Hematopoietic multipotent progenitor cell treated with erythropoietin and hydrocortisone succinate and interleukin-3 and kit ligand, for 17 days (in vitro differentiated cells): ENCODE results near the gene GLCCI1.
"Not testable (repeated sequence)": the region's sequence is repeated elsewhere in the genome, so short reads cannot be mapped to it uniquely, and the experiment has no call there.

ENCODE experiments used
- DNase-seq: peaks from one replicate; pipeline ENCODE4 v3.0.0-alpha.2; 2015; ENCODE audit warnings: low spot score

Gene GLCCI1

DNA sequence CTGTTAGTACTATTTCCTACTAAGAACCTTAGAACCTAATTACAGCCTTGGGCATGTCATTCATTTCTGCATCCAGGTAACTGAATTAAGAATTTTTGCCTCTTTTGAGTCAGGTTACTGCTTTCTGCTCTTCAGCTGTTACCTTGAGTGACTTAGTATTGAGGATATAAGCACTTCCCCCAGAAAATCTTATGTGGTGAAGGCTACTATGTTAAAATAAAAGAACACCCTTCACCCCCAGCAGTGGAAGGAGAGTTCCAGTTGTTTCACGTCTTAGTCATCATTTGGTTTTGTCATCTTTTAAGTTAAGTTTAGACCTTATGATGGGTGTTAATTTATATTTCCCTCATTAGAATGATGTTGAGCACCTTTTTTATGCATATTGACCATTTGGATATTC, 82.8 kb downstream of the GLCCI1 start:
- DNase-seq = no peak

DNA sequence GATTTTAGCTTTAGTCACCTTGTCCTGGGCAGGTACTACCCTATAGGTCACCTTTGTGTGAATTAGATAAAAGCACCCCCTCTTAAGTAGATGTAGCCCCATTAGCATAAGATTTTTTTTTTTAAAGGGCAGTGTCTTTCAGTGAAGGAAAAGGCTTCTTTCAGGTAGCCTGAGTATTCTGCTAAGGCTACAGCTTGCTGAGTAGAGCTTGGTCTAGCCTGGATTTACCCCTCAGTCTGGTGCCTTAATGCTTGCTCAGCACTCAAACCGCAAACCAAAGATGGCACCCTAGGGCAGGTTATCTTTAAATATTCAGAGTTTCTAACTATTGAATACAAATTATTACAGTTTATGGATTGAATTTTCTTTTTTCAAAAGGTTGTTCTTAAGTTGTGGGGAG, 83.4 kb downstream of the GLCCI1 start:
- DNase-seq = no peak

DNA sequence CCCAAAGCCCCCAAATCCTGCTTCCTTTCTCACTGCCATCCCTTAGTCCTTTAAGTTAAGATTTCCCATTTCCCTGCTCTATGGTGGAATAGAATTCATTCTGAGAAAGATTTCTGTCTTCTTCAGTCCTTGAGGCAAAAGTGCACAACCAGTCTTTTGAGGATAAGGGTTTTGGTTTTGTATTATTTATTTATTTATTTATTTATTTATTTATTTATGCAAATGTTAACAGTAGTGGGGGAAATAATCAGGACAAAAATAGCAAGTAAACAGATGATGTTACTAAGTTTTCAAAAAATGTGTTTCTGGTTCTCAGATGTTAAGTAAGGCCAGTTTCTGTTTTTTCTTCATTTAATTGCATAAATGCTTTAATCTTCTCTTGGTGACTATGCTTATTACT, 84.2 kb downstream of the GLCCI1 start:
- no peak for DNase-seq

DNA sequence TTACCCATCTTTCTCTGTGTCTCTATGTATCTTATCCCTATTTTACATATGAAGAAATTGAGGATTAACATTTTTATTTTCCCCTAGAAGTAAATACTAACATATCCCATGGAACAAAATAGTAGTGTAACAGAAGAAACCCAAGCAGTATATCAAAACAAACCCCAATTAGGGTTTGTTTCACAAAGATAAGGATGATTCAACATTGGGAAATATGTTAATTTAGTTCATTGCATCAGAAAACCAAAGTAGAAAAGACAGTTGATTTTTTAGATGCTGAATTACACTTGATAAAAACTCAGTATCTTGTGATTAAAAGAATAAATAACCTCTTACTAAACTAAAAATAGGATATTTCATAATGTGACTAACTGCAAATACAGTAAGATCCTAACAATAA, 87.8 kb downstream of the GLCCI1 start:
- no peak for DNase-seq

DNA sequence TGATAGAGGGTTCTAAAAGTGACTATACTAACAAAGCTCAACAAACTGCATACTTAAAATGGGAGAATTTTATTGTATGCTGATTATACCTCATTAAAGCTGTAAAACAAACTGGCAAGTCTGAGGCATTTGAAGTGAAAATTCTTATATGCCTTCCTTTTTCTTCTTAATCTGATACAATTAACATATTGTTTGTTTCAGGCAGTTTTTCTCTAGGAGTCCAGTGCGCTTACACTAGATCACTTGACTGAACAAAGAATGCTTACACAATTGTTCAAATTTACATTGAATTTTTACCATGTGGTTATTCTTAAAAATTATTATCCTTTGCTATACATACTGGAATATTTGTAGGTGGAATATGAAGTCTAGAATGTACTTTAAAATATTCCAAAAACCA, 89.0 kb downstream of the GLCCI1 start:
- no peak for DNase-seq

DNA sequence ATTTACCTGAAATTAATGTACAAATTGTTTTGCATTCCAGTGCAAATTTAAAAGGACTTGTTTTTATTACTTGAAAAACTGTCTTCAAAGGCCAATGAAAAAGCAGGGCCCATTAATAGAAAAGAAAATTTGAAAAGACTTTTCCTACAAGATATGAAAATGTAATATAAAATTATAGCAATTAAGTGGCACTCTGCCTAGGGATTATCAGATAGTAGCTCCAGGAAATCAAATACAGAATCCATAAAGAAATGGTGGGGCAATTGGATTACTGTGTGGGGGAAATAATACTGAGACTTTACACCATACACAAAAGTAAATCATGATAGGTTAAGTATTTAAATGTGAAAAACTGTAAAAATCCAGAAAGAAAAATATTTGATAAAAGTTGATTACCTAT, 89.7 kb downstream of the GLCCI1 start:
- no peak for DNase-seq

DNA sequence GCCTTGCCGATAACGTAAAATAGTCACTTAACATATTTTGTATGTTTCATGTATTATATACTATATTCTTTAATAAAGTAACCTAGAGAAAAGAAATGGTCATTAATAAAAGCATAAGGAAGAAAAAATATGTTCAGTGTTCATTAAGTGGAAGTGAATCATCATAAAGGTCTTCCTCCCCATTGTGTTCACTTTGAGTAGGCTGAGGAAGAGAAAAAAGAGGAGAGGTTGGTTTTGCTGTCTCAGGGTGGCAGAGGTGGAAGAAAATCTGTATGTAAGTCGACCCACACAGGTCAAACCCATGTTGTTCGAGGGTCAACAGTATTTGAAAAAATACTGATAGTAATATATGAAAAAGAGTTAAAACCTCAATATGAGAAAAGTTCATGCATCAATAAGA, 90.3 kb downstream of the GLCCI1 start:
- no peak for DNase-seq

DNA sequence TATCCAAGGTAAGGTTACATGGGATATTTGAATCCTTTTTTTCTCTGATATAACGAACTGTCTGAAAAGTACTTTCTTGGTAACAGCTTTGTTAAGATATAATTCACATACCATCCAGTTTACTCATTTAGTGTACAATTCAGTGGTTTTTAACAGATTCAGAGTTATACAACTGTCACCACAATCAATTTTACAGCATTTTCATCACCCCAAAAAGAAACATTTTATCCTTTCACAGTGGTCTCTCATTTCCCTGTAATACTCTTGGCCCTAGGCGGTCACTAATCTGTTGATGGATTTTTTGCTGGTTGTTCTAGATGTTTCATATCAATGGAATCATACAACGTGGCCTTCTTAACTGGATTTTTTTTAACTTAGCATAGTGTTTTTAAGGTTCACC, 91.6 kb downstream of the GLCCI1 start:
- DNase-seq = no peak

DNA sequence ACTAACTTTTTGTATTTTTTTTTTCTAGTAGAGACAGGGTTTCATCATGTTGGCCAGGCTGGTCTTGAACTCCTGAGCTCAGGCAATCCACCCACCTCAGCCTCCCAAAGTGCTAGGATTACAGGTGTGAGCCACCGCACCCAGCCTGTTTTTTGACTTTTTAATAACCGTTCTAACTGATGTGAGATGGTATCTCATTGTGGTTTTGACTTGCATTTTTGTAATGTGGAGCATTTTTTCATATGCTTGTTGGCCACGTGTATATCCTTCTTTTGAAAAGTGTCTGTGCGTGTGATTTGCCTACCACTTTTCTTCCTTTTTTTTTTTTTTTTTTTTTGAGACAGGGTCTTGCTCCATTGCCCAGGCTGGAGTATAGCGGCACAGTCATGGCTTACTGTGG, 94.7 kb downstream of the GLCCI1 start:
- DNase-seq = not testable (repeated sequence)

DNA sequence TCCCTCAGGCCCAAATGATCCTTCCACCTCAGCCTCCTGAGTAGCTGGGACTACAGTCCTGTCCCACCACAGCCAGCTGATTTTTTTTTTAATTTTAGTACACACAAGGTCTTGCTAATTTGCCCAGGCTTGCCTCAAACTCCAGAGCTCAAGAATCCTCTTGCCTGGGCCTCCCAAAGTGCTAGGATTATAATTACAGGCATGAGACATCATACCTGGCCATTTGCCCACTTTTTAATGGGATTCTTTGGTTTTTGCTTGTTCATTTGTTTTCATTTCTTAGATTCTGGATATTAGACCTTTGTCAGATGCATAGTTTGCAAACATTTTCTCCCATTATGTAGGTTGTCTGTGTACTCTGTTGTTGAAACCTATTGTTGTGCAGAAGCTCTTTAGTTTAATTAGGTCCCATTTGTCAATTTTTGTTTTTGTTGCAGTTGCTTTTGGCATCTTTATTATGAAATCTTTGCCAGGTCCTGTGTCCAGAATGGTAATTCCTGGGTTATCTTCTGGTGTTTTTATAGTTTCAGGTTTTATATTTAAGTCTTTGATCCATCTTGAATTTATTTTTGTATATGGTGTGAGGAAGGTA, 95.2 kb downstream of the GLCCI1 start:
- DNase-seq = no peak

DNA sequence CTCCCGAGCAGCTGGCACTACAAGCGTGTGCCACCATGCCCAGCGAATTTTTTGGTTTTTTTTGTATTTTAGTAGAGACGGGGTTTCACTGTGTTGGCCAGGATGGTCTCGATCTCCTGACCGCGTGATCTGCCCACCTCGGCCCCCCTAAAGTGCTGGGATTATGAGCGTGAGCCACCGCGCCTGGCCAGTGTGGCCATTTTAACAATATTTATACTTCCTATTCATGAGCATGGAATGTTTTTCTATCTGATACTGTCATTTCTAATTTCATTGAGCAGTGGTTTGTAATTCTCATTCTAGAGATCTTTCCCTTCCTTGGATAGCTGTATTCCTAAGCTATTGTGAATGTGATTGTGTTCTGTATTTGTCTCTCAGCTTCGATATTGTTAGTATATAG, 96.2 kb downstream of the GLCCI1 start:
- DNase-seq = no peak

DNA sequence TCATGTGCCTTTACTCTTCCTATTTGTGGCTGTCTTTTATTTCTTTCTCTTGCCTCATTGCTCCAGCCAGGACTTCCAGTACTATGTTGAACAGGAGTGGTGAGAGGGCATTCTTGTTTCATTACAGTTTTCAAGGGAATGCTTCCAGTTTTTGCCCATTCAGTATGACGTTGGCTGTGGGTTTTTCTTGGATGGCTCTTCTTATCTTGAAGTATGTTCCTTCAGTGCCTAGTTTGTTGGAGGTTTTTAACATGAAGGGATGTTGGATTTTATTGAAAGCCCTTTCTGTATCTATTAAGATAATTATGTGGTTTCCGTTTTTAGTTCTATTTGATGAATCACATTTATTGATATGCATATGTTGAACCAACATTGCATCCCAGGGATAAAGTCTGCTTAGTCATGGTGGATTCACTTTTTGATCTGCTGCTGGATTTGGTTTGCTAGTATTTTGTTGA, 96.8 kb downstream of the GLCCI1 start:
- no peak for DNase-seq

DNA sequence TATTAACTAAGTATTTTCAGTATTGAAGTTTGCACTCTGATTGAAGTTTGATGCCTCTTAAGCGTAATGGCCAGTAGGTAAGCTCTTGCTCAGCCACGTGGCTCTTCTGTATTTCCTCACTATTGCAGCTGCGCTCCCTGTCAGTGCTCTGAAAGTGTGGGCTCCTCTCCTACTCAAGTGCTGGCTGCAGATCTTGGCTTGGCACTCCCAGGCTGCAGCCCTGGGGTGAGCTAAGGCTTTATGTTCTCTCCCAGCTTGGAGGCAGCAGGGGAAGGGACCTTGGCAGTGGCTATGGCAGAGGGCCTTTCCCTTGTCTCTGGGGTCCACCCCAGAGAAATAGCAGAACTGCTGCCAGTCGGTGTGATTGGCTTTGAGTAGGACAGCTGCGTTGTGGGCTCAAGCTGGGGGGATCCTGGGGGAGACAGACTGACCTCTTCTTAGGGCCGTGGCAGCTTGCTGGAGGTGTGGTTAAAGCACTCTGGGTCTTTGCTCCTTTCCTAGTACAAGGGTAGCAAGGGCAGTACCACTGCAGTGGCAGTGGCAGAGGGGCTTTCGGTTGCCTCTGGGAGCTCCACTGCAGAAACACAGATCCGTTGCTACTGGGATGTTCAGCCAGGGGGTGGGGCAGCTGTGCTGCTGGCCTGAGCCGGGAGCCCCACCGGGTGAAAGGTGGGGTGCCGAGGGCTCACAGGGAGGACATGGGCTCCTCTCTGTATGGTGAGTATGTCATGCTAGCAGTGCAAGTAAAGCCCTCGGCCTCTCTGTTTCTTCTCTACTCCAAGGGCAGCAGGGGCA, 100.5 kb downstream of the GLCCI1 start:
- DNase-seq = no peak

DNA sequence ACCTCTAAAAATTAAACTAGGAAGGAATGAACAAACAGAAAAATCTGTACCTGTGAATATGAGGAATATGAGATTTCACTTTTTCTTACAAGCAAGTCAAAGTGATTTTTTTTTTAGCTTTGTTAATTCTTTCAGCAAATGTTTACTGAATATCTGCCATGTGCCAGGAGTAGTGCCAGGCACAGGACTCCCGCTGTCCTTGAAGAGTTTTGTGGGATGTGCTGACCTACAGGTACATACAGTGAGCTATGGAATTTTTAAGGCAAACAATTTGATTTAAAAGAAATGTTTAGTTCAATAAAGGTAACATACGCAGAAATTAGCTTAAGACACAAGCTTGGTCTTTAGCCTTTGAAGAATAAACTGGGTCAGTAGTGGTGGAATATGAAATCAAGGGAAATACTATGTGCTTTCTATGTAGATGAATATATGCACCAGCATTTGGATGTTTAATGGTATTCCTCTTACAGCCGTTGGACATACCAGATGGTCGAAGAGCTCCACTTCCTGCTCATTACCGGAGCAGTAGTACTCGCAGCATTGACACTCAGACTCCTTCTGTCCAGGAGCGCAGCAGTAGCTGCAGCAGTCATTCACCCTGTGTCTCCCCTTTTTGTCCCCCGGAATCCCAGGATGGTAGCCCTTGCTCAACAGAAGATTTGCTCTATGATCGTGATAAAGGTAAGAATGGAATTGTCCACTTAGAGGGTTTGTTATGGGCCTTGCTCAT, 102.0 kb downstream of the GLCCI1 start:
- no peak for DNase-seq

DNA sequence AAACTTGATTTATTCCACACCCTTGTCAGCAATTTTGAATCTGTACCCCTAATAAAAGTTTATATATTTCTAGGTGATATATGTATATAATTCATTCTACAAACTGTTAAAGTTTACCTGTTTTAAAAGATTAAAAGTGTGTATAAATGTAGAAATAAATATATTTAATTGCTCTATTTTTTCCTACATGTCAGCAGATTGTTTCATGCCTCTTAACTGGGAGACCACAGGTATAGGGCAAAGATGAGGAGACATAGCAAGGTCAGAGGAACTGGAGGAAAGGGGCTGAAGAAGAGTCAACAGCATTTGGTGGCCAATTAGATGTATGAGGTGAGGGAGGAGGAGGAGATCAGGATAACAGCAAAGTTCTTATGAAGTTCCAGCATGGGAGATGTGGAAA, 109.8 kb downstream of the GLCCI1 start:
- DNase-seq = no peak

DNA sequence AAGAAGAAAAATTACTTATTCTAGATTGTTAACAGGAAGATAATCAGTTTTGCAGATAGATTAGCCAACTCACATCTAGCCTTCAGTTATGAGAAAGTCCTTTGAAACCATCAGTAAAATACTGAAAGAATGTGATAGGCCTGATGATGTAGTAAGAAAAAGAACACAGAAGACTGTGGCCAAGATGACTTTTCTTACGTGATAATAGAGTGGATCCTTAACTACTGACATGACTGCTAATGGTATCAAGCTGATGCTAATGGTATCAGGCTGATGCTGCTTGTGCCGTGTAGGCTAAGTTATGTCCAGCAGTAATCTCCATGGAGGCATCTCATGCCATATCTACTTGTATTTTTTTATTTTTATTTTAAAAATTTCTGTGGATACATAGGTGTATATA, 114.2 kb downstream of the GLCCI1 start:
- no peak for DNase-seq

DNA sequence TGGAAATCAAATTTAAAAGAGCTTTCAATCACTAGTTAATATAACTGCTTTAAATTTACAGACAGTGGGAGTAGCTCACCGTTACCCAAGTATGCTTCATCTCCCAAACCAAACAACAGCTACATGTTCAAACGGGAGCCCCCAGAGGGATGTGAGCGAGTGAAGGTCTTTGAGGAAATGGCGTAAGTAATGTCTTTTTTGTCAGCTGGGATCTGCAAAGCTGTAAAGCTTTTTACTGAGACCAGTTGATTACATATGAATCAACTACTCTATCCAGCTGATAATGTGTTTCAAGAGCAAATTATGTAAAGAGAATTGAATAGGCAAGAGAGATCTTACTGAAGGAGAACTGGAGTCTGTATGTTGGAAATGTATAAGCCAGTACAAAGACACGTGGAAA, 116.2 kb downstream of the GLCCI1 start:
- no peak for DNase-seq

DNA sequence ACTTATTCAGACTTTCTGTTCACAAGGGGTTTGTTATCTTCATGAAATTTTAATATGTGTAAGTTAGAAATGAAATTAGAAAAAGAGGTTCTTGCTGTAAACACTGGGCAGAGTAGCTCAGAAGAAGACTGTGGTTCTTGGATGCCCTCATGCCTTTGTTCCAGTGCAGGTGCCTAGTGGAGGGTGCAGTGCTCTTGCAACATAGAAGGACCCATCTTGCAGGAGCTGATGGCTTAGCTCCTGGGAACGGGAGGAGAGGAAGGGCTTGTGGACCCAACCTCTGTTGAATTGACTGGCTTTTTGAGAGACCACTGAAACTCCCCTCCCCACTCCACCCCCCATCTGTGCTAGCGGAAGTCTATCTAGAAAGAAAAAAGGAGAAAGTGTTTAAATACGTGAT, 116.8 kb downstream of the GLCCI1 start:
- no peak for DNase-seq

DNA sequence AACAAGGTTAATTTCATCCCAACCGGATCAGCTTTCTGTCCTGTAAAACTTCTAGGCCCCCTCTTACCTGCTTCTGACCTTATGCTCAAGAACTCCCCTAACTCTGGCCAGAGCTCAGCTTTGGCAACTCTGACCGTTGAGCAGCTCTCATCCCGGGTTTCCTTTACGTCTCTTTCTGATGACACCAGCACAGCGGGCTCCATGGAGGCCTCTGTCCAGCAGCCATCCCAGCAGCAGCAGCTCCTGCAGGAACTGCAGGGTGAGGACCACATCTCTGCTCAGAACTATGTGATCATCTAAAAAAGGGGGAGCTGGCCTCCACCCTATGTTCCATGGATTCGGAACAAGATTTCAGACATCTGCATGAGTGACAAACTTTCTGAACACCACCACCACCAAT, 117.6 kb downstream of the GLCCI1 start:
- DNase-seq = no peak

DNA sequence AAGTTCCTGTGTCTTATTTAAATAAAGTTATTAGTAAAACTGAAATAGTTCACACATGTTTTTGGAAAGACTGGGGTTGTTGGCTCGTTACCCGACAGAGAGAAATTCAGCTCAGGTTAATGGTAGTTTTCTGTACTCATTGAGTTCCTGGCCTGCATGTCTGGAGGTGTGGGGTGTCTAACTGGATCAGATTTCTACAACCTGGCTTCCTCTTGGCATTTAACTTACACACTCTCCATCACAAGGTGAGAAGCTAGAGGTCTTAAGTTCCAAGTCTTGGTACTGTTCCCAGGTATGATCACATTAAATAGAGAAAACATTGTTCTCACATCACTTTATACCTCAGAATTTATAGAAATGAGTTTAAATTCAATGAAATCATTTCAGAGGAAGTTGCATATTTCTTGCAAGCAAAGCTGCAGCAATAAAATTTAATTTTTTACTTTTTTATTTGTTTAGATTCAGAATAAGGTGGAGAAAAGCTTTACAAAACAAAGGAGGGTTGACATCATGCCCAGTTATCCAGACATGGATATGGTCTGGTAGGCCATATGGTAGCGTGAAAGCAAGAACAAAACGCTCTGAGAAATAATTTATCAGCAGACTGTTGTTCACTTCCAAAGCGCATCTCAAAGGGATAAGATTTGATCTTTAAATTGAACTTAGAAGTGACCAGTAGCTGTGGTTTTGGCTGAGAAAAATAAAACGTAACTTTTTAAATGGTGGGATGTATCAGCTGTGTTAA, 120.6 kb downstream of the GLCCI1 start:
- no peak for DNase-seq

DNA sequence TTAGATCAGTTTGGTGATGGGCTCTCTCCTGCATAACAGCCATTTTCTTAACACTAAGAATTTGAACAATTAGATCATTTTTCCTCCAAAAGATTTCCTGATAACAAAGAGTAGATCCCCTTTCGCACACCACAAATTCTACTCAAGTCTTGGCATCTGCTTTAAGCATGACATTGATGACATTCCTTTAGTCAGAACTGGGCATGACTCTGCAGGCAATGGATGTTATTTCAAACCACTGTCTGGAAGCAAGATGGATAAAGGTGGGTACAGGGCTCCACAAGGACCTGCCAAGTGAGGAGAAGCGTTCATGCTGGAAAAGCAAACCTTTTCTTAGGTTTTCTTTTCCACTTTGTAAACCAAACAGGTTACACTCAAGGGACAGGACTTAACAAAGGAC, 123.5 kb downstream of the GLCCI1 start:
- DNase-seq = no peak
